Measurements from ENCODE around the gene PEAK3.

PEAK3 gene

DNA sequence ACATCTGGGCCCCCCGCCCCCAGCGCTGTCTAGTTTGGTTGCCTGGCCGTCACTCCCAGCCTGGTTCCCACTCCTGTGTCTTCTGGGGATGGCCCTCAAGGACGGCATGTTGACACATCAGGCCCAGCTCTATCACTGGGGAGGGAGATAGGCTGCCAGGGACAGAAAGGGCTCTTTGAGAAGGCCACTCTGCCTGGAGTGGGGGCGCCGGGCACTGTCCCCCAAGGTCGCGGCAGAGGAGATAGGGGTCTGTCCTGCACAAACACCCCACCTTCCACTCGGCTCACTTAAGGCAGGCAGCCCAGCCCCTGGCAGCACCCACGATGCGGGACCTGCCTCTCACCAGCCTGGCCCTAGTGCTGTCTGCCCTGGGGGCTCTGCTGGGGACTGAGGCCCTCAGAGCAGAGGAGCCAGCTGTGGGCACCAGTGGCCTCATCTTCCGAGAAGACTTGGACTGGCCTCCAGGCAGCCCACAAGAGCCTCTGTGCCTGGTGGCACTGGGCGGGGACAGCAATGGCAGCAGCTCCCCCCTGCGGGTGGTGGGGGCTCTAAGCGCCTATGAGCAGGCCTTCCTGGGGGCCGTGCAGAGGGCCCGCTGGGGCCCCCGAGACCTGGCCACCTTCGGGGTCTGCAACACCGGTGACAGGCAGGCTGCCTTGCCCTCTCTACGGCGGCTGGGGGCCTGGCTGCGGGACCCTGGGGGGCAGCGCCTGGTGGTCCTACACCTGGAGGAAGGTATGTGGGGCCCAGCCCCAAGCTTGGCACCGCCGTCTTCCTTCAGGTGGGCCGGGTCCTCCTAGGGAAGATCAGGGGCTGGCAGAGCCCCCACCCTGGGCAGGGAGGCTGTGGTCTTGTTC is 32.7 kb downstream of the PEAK3 start, which contains the start of gene AMH:
Gene AMH, plus strand, starts transcription at position 314 of the 857 bp plus-strand sequence. Its CDS starts 10 bp downstream, at position 324.
- no peak for DNase-seq

- no peak for DNase-seq
Observed at GRCh38 chr19:2248136-2249009, 33.6 kb downstream of the PEAK3 start.

DNA sequence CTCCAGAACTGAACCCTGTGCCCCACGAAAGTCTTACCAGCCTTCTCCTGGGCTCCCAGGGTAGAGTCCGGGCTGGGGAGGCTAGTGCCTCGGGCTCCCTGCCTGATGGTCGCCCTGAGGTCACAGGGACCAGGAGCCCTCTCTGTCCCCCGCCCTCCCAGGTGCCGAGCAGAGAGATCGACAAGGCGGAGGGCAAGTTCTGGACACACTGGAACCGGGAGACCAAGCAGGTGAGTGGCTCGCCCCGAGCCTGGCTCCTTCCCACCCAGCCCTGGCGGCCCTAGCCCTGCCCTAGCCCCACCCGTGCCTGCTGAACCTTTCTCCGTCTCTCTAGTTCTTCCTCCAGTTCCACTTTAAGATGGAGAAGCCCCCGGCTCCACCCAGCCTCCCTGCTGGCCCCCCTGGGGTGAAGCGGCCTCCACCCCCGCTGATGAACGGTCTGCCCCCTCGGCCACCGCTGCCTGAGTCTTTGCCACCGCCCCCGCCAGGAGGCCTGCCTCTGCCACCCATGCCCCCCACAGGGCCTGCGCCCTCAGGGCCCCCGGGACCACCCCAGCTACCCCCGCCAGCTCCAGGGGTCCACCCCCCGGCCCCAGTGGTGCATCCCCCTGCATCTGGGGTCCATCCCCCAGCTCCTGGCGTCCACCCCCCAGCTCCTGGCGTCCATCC is 34.4 kb downstream of the PEAK3 start:
- no peak for DNase-seq

GRCh38 chr19:2246801-2247361 is 35.1 kb downstream of the PEAK3 start:
- no peak for DNase-seq

DNA sequence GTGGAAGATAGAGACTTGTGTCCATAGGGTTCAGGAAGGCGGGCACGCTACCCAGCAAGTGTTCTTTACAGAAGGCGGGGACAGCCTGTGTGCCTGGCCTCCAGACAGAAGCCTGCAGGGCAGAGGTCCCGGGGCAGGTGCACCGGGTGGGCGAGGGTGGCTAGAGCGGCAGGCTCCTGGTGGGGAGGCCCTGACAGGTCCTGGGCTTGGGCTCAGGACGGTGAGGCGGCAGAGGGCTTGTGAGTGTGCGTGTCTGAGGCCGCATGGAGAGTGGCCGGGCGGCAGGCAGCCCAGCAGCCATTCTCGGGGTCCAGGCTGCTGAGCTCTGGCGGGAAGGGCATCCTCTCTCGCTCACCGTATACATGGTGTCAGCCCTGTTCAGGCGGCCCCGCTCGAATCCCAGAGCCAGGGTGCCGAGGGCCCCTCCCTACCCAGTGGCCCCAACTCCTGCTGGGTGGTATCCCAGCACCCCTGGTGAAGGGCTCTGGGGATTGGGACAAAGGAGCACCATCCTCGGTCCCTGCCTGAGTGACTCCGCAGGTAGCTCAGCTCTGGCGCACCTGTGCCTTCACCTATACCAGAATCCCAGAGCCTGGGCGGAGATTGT is 35.9 kb downstream of the PEAK3 start:
- DNase-seq = no peak

DNA sequence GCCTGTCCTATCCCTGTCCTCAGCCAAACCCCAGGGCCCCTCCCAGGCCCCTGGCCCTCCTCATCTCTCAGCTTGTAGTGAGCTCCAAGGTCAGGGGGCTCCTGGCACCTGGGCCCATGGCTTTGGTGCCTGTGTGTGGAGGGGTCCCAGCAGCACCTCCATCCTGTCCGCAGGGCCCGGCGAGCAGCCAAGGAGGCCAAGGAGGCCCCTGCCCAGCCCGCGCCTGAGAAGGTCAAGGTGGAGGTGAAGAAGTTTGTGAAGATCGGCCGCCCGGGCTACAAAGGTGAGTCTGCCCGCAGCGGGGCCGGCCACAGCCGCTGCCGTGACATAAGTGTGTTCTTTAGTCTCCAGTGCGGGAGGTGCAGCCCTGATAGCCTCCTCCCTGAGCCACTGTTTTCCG is 36.7 kb downstream of the PEAK3 start:
- no peak for DNase-seq

DNA sequence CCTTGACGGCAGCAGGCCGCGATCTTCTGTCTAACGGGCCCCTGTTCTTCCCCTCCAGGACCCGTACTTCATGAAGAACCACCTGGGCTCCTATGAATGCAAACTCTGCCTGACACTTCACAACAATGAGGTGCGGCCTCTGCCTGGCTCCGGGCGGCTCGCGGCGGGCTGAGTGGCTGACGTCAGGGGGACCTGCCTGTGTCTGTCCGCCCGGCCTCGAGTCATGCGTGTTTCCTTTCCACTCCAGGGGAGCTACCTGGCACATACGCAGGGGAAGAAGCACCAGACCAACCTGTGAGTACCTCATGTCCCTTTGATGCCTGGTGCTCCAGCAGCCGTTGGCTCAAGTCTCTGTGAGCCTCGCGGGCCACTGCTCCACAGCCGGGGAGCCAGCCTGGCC is 37.5 kb downstream of the PEAK3 start:
- no peak for DNase-seq

DNA sequence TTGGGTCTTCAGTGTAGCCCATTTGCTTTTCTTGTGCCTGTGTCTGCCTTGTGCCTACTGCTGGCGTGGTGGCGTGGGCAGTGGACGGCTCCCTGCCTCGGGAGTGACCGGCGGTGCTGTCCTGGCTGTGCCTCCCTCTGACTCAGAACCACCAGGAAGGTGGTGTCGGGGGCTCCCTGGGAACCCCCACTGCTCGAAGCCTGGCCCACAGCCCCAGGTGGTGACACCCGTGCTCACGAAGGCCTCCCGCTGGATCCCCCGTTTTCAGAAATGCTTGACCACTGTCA is 37.9 kb downstream of the PEAK3 start:
- DNase-seq = no peak

- DNase-seq = no peak
Observed at GRCh38 chr19:2243274-2244124, 38.5 kb downstream of the PEAK3 start.

GRCh38 chr19:2242816-2243215 is 39.2 kb downstream of the PEAK3 start:
- DNase-seq = no peak

DNA sequence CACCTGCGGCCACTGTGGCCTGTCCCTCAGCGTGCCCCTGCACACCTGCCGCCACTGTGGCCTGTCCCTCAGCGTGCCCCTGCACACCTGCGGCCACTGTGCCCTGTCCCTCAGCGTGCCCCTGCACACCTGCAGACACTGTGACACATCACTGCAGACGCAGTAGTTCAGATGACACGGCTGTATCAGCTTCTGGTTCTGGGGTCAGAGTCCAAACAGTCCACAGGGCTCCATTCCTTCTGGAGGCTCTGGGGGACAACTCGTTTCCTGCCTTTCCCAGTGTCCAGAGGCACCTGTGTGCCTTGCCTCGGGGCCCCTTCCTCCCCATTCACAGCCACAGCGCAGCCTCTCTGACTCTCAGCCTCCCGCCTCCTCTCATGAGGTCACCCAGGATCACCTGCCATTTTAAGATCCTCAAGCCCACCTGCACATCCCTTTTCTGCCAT is 39.9 kb downstream of the PEAK3 start:
- DNase-seq = no peak

- DNase-seq = no peak
Observed at GRCh38 chr19:2240881-2241760, 40.9 kb downstream of the PEAK3 start.

DNA sequence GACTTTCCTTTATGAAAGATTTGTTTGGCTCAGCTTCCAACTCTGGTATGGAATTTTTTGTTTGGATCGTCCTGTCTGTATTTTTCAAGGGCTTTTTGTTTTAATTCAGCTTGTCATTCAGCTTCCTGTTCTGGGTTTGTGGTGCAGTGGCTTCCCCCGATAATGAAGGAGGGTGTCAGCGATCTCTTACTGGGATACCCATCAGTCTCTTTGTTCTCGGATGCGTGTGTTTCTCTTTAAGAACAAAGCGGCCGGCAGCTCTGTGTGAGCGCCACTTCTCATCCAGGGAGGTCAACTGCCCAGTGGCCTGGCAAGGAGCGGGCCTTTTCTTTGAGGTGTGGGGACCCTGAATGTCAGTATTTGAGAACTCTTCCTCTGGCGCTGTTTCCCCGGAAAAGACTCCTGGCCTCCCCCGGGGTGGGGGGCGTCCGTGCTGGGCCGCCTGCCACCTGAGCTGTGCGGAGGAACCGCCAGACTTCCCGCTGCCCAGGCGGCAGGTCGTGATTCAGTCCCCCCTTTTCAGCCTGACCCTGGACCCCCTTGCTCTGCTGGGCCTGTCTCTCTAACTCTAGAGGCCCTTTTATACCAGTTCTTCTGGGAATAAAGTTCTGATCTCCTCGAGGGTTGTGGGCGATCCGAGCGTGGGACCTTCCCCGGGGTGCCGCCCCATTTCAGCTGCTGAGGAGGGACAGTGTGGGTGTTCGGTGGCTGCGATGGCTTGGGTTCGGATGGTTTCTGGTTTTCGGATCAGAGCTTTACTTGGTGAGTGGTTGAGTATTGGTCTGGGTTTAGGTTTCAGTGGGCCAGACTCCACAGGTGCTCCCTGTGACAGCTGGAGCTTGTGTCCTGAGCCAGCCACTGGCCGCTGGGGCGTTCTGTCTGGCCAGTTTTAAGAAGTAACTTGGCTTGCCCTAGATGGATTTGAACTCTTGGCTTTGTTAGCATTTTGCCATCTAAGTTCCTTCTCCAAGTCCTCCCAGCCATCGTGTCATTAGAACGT is 41.9 kb downstream of the PEAK3 start:
- peak; percentile 51 for DNase-seq

DNA sequence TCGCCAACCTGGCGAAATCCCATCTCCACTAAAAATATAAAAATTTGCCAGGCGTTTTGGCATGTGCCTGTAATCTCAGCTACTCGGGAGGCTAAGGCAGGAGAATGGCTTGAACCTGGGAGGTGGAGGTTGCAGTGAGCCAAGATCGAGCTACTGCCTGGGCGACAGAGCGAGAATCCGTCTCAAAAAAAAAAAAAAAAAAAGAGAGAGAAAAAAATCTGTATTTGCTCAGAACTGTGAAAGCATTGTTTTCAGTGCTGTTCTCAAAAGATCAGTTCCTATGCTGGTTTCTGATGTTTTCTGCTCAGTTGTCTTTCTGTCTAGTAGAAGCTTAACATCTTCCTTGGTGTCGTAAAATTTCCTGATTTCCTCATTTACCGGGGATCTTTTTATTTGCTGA is 42.8 kb downstream of the PEAK3 start:
- DNase-seq = peak; percentile 39

- no peak for DNase-seq
Observed at GRCh38 chr19:2237869-2238153, 44.2 kb downstream of the PEAK3 start.

DNA sequence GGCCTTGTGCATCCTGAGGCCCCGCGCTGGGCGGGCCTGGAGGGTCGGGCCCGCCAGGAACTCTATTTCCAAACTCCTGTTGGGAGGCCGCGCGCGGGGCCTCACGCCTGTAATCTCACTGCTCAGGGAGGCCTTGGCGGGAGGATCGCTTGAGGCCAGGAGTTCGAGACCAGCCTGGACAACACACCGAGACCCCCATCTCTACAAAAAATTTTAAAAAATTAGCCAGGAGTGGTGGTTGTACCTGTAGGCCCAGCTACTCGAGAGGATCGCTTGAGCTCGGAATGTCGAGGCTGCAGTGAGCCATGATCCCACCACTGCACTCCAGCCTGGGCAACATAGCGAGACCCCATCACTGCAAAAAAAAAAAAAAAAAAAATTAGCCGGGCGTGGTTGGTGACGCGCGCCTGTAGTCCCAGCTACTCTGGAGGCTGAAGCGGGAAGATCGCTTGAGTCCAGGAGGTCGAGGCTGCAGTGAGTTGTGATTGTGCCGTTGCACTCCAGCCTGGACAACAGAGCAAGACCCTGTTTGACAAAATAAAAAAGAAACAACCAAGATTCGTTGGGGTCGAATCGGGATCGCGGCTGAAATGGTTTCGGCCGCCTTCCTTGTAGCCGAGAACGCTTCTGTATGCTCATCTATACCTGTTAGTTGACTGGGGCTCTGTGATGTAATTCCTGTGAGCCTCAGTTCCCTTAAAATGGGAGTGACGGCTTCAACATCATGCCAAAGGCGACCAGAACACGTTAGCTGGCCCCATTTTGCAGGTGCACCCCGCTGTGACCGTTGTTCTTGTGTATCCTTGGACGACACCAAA is 44.7 kb downstream of the PEAK3 start:
- DNase-seq = no peak

- peak; percentile 99 for DNase-seq
Observed at GRCh38 chr19:2236314-2237050, 45.5 kb downstream of the PEAK3 start, which contains the start of the genes PLEKHJ1 and SF3A2. Gene PLEKHJ1 (minus strand): TSS chr19:2236329. CDS start chr19:2236248, 81 bp downstream. Gene SF3A2 (plus strand): TSS chr19:2236824. CDS start chr19:2243419, 6,595 bp downstream.

GRCh38 chr19:2236064-2236313 is 46.0 kb downstream of the PEAK3 start:
- no peak for DNase-seq

Measured in suppressor macrophage treated with lipopolysaccharide for 4 hours (primary cell).